NB4 (cell line): ENCODE measurements around the gene HTRA3.

ENCODE experiments used
- DNase-seq: peaks from one replicate; pipeline ENCODE4 v3.0.0; 2010; ENCODE audit warnings: low read depth
- H3K4me3 ChIP-seq: one replicate; pipeline ENCODE4 v1.5.1; 2011; ENCODE audit warnings: mild to moderate bottlenecking, low read depth, low read length, moderate library complexity
- CTCF ChIP-seq: IDR thresholded peaks from one replicate; pipeline ENCODE4 v1.5.1; 2012; ENCODE audit warnings: low read depth, low read length
- MAX ChIP-seq: IDR thresholded peaks from 2 replicates; pipeline ENCODE4 v1.6.1; 2011; ENCODE audit warnings: low read depth, low read length
- MYC ChIP-seq: IDR thresholded peaks from 2 replicates; pipeline ENCODE4 v1.6.1; 2011; ENCODE audit warnings: low read depth, low read length
- POLR2A ChIP-seq: IDR thresholded peaks from 2 replicates; pipeline ENCODE4 v1.6.1; 2011; ENCODE audit warnings: mild to moderate bottlenecking; ENCODE audit not compliant: insufficient read length; ENCODE audit errors: extremely low read depth

HTRA3 gene

GRCh38 chr4:8279321-8280157, 10.0 kb downstream of the HTRA3 start:
- peak overlapping the region; percentile 27 for H3K4me3 ChIP-seq
- DNase-seq: peak; percentile 89
- TF ChIP-seq POLR2A: no peak
- no peak for TF ChIP-seq MYC
- TF ChIP-seq MAX: no peak; the same call in 1 of the 2 replicates
- no peak for TF ChIP-seq CTCF

- H3K4me3 ChIP-seq: no peak overlapping the region
- DNase-seq: no peak
- no peak for TF ChIP-seq MYC
- no peak for TF ChIP-seq POLR2A
- TF ChIP-seq CTCF: no peak
- TF ChIP-seq MAX: no peak
Observed at GRCh38 chr4:8280158-8280875, 10.8 kb downstream of the HTRA3 start.

GRCh38 chr4:8280876-8281440, 11.4 kb downstream of the HTRA3 start:
- no peak for TF ChIP-seq MAX
- no peak for TF ChIP-seq MYC
- TF ChIP-seq CTCF: no peak
- no peak for TF ChIP-seq POLR2A
- DNase-seq: no peak
- no peak overlapping the region for H3K4me3 ChIP-seq

- no peak for TF ChIP-seq CTCF
- TF ChIP-seq MAX: no peak
- TF ChIP-seq POLR2A: no peak
- no peak for TF ChIP-seq MYC
- H3K4me3 ChIP-seq: no peak overlapping the region
- no peak for DNase-seq
Observed at GRCh38 chr4:8281519-8282133, 12.1 kb downstream of the HTRA3 start.

GRCh38 chr4:8282134-8282641, 12.6 kb downstream of the HTRA3 start:
- TF ChIP-seq CTCF (no peak), POLR2A (no peak), MYC (no peak), MAX (no peak)
- no peak overlapping the region for H3K4me3 ChIP-seq
- no peak for DNase-seq
